Neuronal stem cell (in vitro differentiated cells): ENCODE results near the gene AGAP1.

Experiments
- DNase-seq: peaks from one replicate; pipeline ENCODE4 v3.0.0-alpha.2; 2013; ENCODE audit warnings: low spot score
- H2AFZ ChIP-seq: one replicate; pipeline ENCODE4 v1.6.1; 2013; ENCODE audit warnings: mild to moderate bottlenecking, low read length, inconsistent platforms
- H2AK5ac ChIP-seq: 2 replicates; pipeline ENCODE4 v1.6.1; 2013; ENCODE audit warnings: low read depth, mild to moderate bottlenecking, inconsistent platforms, low read length, moderate library complexity, mixed read lengths
- H2BK120ac ChIP-seq: 2 replicates; pipeline ENCODE4 v1.6.1; 2013; ENCODE audit warnings: low read depth, mild to moderate bottlenecking, inconsistent platforms, low read length, moderate library complexity, mixed read lengths
- H2BK12ac ChIP-seq: one replicate; pipeline ENCODE4 v1.6.1; 2013; ENCODE audit warnings: low read length, inconsistent platforms
- H2BK15ac ChIP-seq: 2 replicates; pipeline ENCODE4 v1.6.1; 2013; ENCODE audit warnings: mild to moderate bottlenecking, low read length, inconsistent platforms, mixed read lengths
- H2BK5ac ChIP-seq: one replicate; pipeline ENCODE4 v1.6.1; 2013; ENCODE audit warnings: inconsistent platforms, mild to moderate bottlenecking, low read length, moderate library complexity
- H3K14ac ChIP-seq: one replicate; pipeline ENCODE4 v1.6.1; 2013; ENCODE audit warnings: low read length, inconsistent platforms
- H3K18ac ChIP-seq: 2 replicates; pipeline ENCODE4 v1.6.1; 2013; ENCODE audit warnings: low read length, inconsistent platforms
- H3K23ac ChIP-seq: 2 replicates; pipeline ENCODE4 v1.6.1; 2013; ENCODE audit warnings: low read depth, mild to moderate bottlenecking, mixed read lengths, low read length, inconsistent platforms; ENCODE audit not compliant: poor library complexity
- H3K27ac ChIP-seq: replicated peaks from 3 replicates; pipeline ENCODE4 v1.5.1; 2013; ENCODE audit warnings: low read length, inconsistent platforms
- H3K27me3 ChIP-seq, 3 experiments: 2 replicates each; pipeline ENCODE4 v1.6.1; 2013; ENCODE audit warnings: low read length in 3 of 3, mild to moderate bottlenecking in 2 of 3, inconsistent platforms in 1 of 3, low read depth in 1 of 3, mixed read lengths in 1 of 3, moderate library complexity in 1 of 3; ENCODE audit not compliant: control insufficient read depth in 3 of 3, insufficient read depth in 3 of 3
- H3K36me3 ChIP-seq, 2 donors: replicated peaks in 1 of 2; 2 replicates each; pipeline ENCODE4 v1.6.1; 2013; ENCODE audit warnings: low read length in 2 of 2; ENCODE audit not compliant: control insufficient read depth in 2 of 2, insufficient read depth in 2 of 2
- H3K4ac ChIP-seq: 2 replicates; pipeline ENCODE4 v1.6.1; 2013; ENCODE audit warnings: inconsistent platforms, mild to moderate bottlenecking, low read length, moderate library complexity
- H3K4me1 ChIP-seq, 2 donors: 1 replicate in 1 of 2; 2 replicates in 1 of 2; pipeline ENCODE4 v1.6.1; 2013; ENCODE audit warnings: low read length in 2 of 2, low read depth in 1 of 2; ENCODE audit not compliant: control insufficient read depth in 2 of 2, insufficient read depth in 1 of 2
- H3K4me2 ChIP-seq: one replicate; pipeline ENCODE4 v1.6.1; 2013; ENCODE audit warnings: mild to moderate bottlenecking, low read length, inconsistent platforms; ENCODE audit not compliant: insufficient read depth, poor library complexity, severe bottlenecking
- H3K4me3 ChIP-seq, 2 donors: 2 replicates each; pipeline ENCODE4 v1.5.1; 2013; ENCODE audit warnings: low read length in 2 of 2, mild to moderate bottlenecking in 2 of 2, inconsistent platforms in 1 of 2, moderate library complexity in 1 of 2
- H3K79me1 ChIP-seq: one replicate; pipeline ENCODE4 v1.6.1; 2013; ENCODE audit warnings: low read depth, mild to moderate bottlenecking, inconsistent platforms, low read length, moderate library complexity
- H3K9ac ChIP-seq: one replicate; pipeline ENCODE4 v1.6.1; 2013; ENCODE audit warnings: mild to moderate bottlenecking, low read depth, low read length, inconsistent platforms; ENCODE audit not compliant: poor library complexity
- H3K9me3 ChIP-seq, 2 donors: replicated peaks in 1 of 2; 2 replicates each; pipeline versions ENCODE3 to v1.6.1; 2013; ENCODE audit warnings: low read length in 2 of 2, mild to moderate bottlenecking in 2 of 2, inconsistent platforms in 1 of 2, low read depth in 1 of 2, mixed read lengths in 1 of 2, moderate library complexity in 1 of 2; ENCODE audit not compliant: control insufficient read depth in 2 of 2, insufficient read depth in 1 of 2
- H4K8ac ChIP-seq: one replicate; pipeline ENCODE4 v1.6.1; 2013; ENCODE audit warnings: low read depth, mild to moderate bottlenecking, inconsistent platforms, low read length, moderate library complexity
- H4K91ac ChIP-seq: one replicate; pipeline ENCODE4 v1.6.1; 2013; ENCODE audit warnings: low read length, low read depth, mild to moderate bottlenecking, inconsistent platforms; ENCODE audit not compliant: poor library complexity
- WGBS, 2 donors: extraction: QIAGEN DNeasy Blood & Tissue Kit; methylation state at CpG; one replicate each; pipeline ENCODE4 v1.1.7; 2013; ENCODE audit warnings: missing lambda C conversion rate in 2 of 2, mixed read lengths in 1 of 2; ENCODE audit not compliant: insufficient read length in 2 of 2, insufficient replicate concordance in 1 of 2; ENCODE audit errors: extremely low coverage in 2 of 2; 5-methylcytosine and 5-hydroxymethylcytosine counted together

Gene AGAP1

DNA sequence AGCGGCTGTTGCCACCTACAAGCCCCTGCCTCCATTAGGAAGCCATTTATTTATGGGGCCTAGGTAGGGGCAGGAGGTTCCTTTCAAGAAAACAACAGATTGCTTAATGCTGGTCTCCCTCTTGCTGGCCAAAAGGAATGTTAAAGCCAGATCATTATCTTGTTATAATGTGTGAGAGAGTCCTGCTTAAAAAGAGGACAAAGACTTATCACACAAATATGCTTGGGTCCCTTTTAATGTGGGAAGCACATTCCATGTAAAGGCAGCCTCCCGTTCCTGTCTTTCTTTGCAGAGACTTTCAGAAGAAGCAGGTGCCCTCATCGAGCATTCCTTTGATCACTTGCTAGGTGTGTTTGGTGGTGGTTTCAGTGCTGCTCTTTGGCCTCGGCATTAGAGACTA is 76.4 kb downstream of the AGAP1 start:
- peaks cover 8% of the 10 kb centered on the region for H3K79me1 ChIP-seq
- no peak overlapping the region for H2BK12ac ChIP-seq
- H3K23ac ChIP-seq = no peak overlapping the region
- H3K36me3 ChIP-seq = peaks cover 4 to 9% of the 10 kb centered on the region in 2 donors
- no peak overlapping the region for H3K18ac ChIP-seq
- H2BK15ac ChIP-seq = no peak overlapping the region
- peaks cover 10 to 18% of the 10 kb centered on the region in 2 donors for H3K9me3 ChIP-seq
- H3K4me1 ChIP-seq = peaks cover 9 to 13% of the 10 kb centered on the region in 2 donors
- no peak overlapping the region for H2BK5ac ChIP-seq
- no peak overlapping the region for H3K4ac ChIP-seq
- H4K8ac ChIP-seq = no peak overlapping the region
- no peak overlapping the region for H2BK120ac ChIP-seq
- H2AFZ ChIP-seq = no peak overlapping the region
- no peak overlapping the region for H3K27ac ChIP-seq
- no peak overlapping the region for H3K4me3 ChIP-seq
- H3K14ac ChIP-seq = no peak overlapping the region
- peaks cover 0 to 2% (median 0%) of the 10 kb centered on the region in 3 experiments for H3K27me3 ChIP-seq
- H2AK5ac ChIP-seq = no peak overlapping the region
- no peak overlapping the region for H4K91ac ChIP-seq
- WGBS, 2 donors = no CpG with 5 or more reads among the region's 4 CpGs
- no peak for DNase-seq
- H3K4me2 ChIP-seq = no peak overlapping the region
- H3K9ac ChIP-seq = no peak overlapping the region

DNA sequence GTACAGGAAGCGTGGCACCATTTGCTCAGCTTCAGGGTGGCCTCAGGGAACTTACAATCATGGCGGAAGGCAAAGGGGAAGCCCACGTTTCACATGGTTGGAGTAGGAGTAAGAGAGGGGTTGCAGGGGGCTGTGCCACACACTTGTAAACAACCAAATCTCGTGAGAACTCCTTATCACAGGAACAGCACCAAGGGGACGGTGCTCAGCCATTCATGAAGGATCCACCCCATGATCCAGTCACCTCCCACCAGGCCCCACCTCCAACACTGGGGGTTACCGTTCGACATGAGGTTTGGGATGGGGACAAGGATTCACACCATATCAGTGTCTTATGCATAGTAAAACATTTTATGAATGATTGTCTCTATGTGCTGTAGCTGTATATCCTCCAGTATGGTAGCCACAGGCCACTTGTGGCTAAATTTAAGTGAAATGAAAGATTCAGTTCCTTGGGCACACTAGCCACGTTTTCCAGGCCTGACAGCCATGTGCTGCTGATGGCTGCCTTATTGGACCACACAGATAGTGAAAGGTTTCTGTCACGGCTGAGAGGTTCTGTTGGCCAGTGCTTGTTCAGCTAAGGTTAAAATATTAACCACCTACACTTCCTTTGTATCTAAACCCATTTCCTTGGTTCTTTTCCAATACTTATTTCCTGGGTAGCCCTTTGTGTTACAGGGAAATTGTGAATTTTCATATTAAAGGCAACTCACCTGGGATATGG is 77.3 kb downstream of the AGAP1 start:
- H2BK5ac ChIP-seq = no peak overlapping the region
- no peak overlapping the region for H3K14ac ChIP-seq
- H4K91ac ChIP-seq = no peak overlapping the region
- H2AFZ ChIP-seq = no peak overlapping the region
- no peak overlapping the region for H3K4ac ChIP-seq
- peaks cover 10 to 18% of the 10 kb centered on the region in 2 donors for H3K9me3 ChIP-seq
- no peak overlapping the region for H2BK120ac ChIP-seq
- no peak overlapping the region for H3K23ac ChIP-seq
- no peak overlapping the region for H2BK12ac ChIP-seq
- no peak overlapping the region for H3K4me2 ChIP-seq
- DNase-seq = no peak
- peaks cover 9 to 16% of the 10 kb centered on the region in 2 donors for H3K4me1 ChIP-seq
- no peak overlapping the region for H3K4me3 ChIP-seq
- H2AK5ac ChIP-seq = no peak overlapping the region
- no CpG with 5 or more reads among the region's 9 CpGs for WGBS, 2 donors
- no peak overlapping the region for H3K27ac ChIP-seq
- no peak overlapping the region for H3K9ac ChIP-seq
- no peak overlapping the region for H2BK15ac ChIP-seq
- peaks cover 0 to 2% (median 0%) of the 10 kb centered on the region in 3 experiments for H3K27me3 ChIP-seq
- H4K8ac ChIP-seq = no peak overlapping the region
- H3K36me3 ChIP-seq = peaks cover 4 to 9% of the 10 kb centered on the region in 2 donors
- H3K79me1 ChIP-seq = peaks cover 8% of the 10 kb centered on the region
- no peak overlapping the region for H3K18ac ChIP-seq

DNA sequence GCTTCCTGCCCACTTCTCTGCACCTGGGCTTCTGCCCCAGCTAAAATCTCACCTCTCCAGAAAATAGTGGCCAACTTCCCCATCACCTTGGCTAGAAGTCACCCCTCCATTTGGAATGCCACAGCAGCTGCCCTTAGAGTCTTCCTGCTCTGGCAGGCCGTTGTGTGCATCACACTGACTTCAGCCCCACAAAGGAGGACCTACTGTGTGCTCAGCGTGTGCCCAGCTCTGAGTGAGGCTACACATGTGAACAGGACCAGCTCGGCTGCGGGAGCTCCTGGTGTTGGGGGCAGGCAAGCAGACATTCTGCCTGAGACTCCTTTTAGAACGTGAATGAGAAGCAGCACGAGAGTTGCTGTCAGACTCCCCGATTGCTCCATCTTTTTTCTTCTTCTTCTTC is 78.7 kb downstream of the AGAP1 start:
- H3K18ac ChIP-seq = peak overlapping the region; percentile 76
- WGBS, 2 donors = no CpG with 5 or more reads among the region's 7 CpGs

GRCh38 chr2:235573331-235574221 is 79.7 kb downstream of the AGAP1 start:
- Histone ChIP-seq H3K4me2 (no peak overlapping the region), H3K4me1 (peaks cover 26 to 32% of the 10 kb centered on the region in 2 donors), H2BK12ac (no peak overlapping the region), H2AFZ (no peak overlapping the region), H2BK120ac (no peak overlapping the region), H3K79me1 (peaks cover 8% of the 10 kb centered on the region), H3K36me3 (peaks cover 3 to 4% of the 10 kb centered on the region in 2 donors), H4K91ac (no peak overlapping the region), H3K23ac (no peak overlapping the region), H3K4me3 (no peak overlapping the region), H3K27me3 (peaks cover 0 to 2% (median 0%) of the 10 kb centered on the region in 3 experiments), H3K9me3 (peaks cover 1 to 6% of the 10 kb centered on the region in 2 donors), H2BK5ac (no peak overlapping the region), H2BK15ac (no peak overlapping the region), H3K18ac (peak overlapping the region; percentile 2), H3K4ac (no peak overlapping the region), H2AK5ac (peak overlapping the region; percentile 3), H4K8ac (no peak overlapping the region), H3K14ac (no peak overlapping the region), H3K27ac (no peak overlapping the region), H3K9ac (no peak overlapping the region)
- DNase-seq = no peak
- no CpG with 5 or more reads among the region's 12 CpGs for WGBS, 2 donors

More for the DNA sequence above, 78.7 kb downstream of the AGAP1 start:
- H3K23ac ChIP-seq = peak overlapping the region; percentile 56
- H2BK12ac ChIP-seq = no peak overlapping the region
- no peak overlapping the region for H3K27ac ChIP-seq
- H3K36me3 ChIP-seq = peaks cover 4 to 9% of the 10 kb centered on the region in 2 donors
- no peak for DNase-seq
- no peak overlapping the region for H3K9ac ChIP-seq
- H3K14ac ChIP-seq = peak overlapping the region; percentile 60
- H2AK5ac ChIP-seq = no peak overlapping the region
- H3K79me1 ChIP-seq = peaks cover 8% of the 10 kb centered on the region
- no peak overlapping the region for H3K4me3 ChIP-seq
- H2BK120ac ChIP-seq = no peak overlapping the region
- peaks cover 20 to 26% of the 10 kb centered on the region in 2 donors for H3K4me1 ChIP-seq
- H2BK15ac ChIP-seq = no peak overlapping the region
- H4K91ac ChIP-seq = no peak overlapping the region
- H3K9me3 ChIP-seq = peaks cover 8 to 15% of the 10 kb centered on the region in 2 donors
- no peak overlapping the region for H3K4ac ChIP-seq
- no peak overlapping the region for H2BK5ac ChIP-seq
- no peak overlapping the region for H3K4me2 ChIP-seq
- no peak overlapping the region for H4K8ac ChIP-seq
- no peak overlapping the region for H2AFZ ChIP-seq
- H3K27me3 ChIP-seq = peaks cover 0 to 2% (median 0%) of the 10 kb centered on the region in 3 experiments
